ENCODE results near the gene BCAS3. TPM values are rescaled to one million over a fixed set of nuclear protein-coding genes. Genes with fewer than 3 reads are reported as not detected.

BCAS3 gene
- total RNA-seq, 2 experiments from 2014 or later, result 20.1 to 31.8 TPM

DNA sequence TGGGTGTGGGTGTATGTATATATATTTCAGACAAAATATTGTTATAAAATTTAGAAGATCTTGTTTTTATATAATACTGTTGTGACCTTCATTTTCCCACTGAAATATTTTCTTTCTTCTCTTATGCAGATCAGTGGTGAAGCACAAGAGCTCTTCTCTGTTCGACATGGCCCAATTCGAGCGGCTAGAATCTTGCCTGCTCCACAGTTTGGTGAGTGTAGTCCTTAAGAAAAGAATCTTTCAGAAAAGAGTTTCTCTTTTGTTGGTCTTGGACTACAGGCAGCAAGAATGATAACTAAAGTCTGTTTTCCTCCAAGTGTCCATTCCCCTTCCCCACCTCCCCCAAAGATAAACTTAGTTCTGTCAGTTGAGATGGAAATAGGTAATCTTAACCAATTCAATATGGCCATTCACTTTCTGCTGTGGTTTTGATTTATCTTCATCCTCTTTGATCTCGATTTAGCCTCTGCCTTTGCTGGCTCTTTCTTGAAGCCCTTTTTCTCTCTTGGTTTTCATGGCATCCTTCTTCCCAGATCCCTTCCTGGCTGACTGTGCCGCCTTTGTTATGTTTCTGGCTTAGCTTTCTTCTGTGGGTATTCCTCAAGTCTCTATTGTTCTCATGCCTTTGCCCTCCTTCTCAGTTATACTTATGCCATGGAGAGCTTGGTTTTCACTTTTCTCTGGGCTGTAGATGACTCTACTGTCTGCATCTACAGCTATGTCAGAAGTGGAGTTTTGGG lies 69.6 kb downstream of the BCAS3 start:
- Mint-ChIP-seq H3K36me3 (ENCODE audit: low read depth) (peaks cover 31% of the 10 kb centered on the region), H3K9me3 (peaks cover 6% of the 10 kb centered on the region), H3K4me1 (ENCODE audit: low read depth) (no peaks in the 10 kb centered on the region), H3K27me3 (no peaks in the 10 kb centered on the region), H3K27ac (no peak overlapping the region), H3K4me3 (no peak overlapping the region)
- TF ChIP-seq, protein P1, sequence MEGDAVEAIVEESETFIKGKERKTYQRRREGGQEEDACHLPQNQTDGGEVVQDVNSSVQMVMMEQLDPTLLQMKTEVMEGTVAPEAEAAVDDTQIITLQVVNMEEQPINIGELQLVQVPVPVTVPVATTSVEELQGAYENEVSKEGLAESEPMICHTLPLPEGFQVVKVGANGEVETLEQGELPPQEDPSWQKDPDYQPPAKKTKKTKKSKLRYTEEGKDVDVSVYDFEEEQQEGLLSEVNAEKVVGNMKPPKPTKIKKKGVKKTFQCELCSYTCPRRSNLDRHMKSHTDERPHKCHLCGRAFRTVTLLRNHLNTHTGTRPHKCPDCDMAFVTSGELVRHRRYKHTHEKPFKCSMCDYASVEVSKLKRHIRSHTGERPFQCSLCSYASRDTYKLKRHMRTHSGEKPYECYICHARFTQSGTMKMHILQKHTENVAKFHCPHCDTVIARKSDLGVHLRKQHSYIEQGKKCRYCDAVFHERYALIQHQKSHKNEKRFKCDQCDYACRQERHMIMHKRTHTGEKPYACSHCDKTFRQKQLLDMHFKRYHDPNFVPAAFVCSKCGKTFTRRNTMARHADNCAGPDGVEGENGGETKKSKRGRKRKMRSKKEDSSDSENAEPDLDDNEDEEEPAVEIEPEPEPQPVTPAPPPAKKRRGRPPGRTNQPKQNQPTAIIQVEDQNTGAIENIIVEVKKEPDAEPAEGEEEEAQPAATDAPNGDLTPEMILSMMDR (IDR thresholded peaks at IDR 0.05), result no peak
- Histone ChIP-seq H3K36me3 (ENCODE audit: insufficient read depth, low read length) (peaks cover 4% of the 10 kb centered on the region), H3K4me1 (ENCODE audit: insufficient read depth, low read length) (no peaks in the 10 kb centered on the region), H3K4me3 (ENCODE audit: low read length) (no peak overlapping the region), H3K27ac (ENCODE audit: low read depth in 1 of 2, low read length in 2 of 2) (no peak overlapping the region), H3K27me3 (ENCODE audit: control insufficient read depth in 1 of 2, insufficient read depth in 2 of 2, low read length in 2 of 2) (no peaks in the 10 kb centered on the region), H3K9me3 (ENCODE audit: control insufficient read depth in 1 of 2, insufficient read depth in 1 of 2, low read length in 2 of 2) (no peaks in the 10 kb centered on the region)
- ATAC-seq (ENCODE audit: poor library complexity) (no peak), DNase-seq (no peak)
- POLR2A ChIA-PET, result no interaction called here
- CTCF ChIA-PET, result interaction anchor here (0.7 kb wide), 1 partner anchor 13 kb away, joined by 3 read pairs; no protein-coding TSS in a partner anchor
- intact Hi-C loops (cut with DNase I, micrococcal nuclease), result no loop called here

DNA sequence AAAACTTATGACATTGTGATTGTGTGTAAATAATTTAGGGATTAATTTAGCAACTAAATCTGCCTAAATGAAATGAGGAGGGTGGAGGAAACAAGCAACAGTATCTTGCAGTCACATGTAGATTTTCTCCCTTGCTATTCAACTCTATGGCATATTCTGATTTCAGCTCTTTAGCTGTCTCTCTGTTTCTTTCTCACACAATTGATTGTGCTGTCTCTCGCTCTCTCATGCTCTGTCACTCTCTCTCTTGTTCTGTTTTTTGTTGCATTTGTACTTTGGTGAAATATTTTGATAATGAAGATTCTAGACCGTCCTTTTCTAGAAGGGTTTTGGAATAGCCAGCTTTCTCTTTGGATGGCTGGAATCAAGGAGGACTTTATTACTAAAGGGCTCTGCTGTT lies 70.6 kb downstream of the BCAS3 start:
- no peak overlapping the region for H3K4me3 ChIP-seq (ENCODE audit: low read length)
- no peaks in the 10 kb centered on the region for H3K9me3 ChIP-seq (ENCODE audit: control insufficient read depth in 1 of 2, insufficient read depth in 1 of 2, low read length in 2 of 2)
- DNase-seq, result no peak
- peaks cover 4% of the 10 kb centered on the region for H3K36me3 ChIP-seq (ENCODE audit: insufficient read depth, low read length)
- Mint-ChIP-seq H3K36me3 (ENCODE audit: low read depth) (peaks cover 36% of the 10 kb centered on the region), H3K27ac (no peak overlapping the region), H3K4me3 (no peak overlapping the region), H3K4me1 (ENCODE audit: low read depth) (no peaks in the 10 kb centered on the region), H3K9me3 (peaks cover 6% of the 10 kb centered on the region), H3K27me3 (no peaks in the 10 kb centered on the region)
- ATAC-seq (ENCODE audit: poor library complexity), result no peak
- H3K27me3 ChIP-seq (ENCODE audit: control insufficient read depth in 1 of 2, insufficient read depth in 2 of 2, low read length in 2 of 2), result no peaks in the 10 kb centered on the region
- TF ChIP-seq, protein P1 (IDR thresholded peaks at IDR 0.05), result no peak
- H3K27ac ChIP-seq (ENCODE audit: low read depth in 1 of 2, low read length in 2 of 2), result no peak overlapping the region
- CTCF ChIA-PET, result no interaction called here
- no peaks in the 10 kb centered on the region for H3K4me1 ChIP-seq (ENCODE audit: insufficient read depth, low read length)
- intact Hi-C loops (cut with DNase I, micrococcal nuclease), result no loop called here
- POLR2A ChIA-PET, result no interaction called here

DNA sequence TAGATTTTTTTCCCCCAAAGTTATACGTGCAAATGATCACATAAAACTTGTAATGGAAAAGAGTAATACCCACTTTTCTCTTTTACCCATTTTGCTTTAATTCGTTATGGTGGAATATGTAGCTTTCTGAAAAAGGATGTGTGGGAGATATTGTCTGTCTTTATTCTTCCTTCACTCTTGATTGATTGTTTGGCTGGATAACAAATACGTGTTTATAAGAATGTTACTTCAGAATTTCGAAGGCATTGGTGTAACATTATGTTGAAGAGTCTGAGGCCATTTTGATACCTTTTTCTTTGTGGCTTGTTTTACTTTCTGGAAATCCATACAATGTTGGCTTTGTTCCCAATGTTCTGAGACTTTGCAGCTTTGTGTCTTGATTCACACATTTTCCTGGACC lies 71.4 kb downstream of the BCAS3 start:
- Mint-ChIP-seq H3K36me3 (ENCODE audit: low read depth) (peaks cover 36% of the 10 kb centered on the region), H3K27ac (no peak overlapping the region), H3K4me1 (ENCODE audit: low read depth) (no peaks in the 10 kb centered on the region), H3K27me3 (no peaks in the 10 kb centered on the region), H3K4me3 (no peak overlapping the region), H3K9me3 (peaks cover 6% of the 10 kb centered on the region)
- no peaks in the 10 kb centered on the region for H3K4me1 ChIP-seq (ENCODE audit: insufficient read depth, low read length)
- ChIA-PET CTCF (no interaction called here), POLR2A (no interaction called here)
- intact Hi-C loops (cut with DNase I, micrococcal nuclease), result no loop called here
- no peaks in the 10 kb centered on the region for H3K9me3 ChIP-seq (ENCODE audit: control insufficient read depth in 1 of 2, insufficient read depth in 1 of 2, low read length in 2 of 2)
- TF ChIP-seq, protein P1 (IDR thresholded peaks at IDR 0.05), result no peak
- no peak for DNase-seq
- H3K27ac ChIP-seq (ENCODE audit: low read depth in 1 of 2, low read length in 2 of 2), result no peak overlapping the region
- ATAC-seq (ENCODE audit: poor library complexity), result no peak
- H3K36me3 ChIP-seq (ENCODE audit: insufficient read depth, low read length), result peaks cover 4% of the 10 kb centered on the region
- H3K27me3 ChIP-seq (ENCODE audit: control insufficient read depth in 1 of 2, insufficient read depth in 2 of 2, low read length in 2 of 2), result no peaks in the 10 kb centered on the region
- H3K4me3 ChIP-seq (ENCODE audit: low read length), result no peak overlapping the region
